IMR-90 (cell line): Measurements from ENCODE around the gene NLGN1. TPM values are rescaled to one million over a fixed set of nuclear protein-coding genes. Genes with fewer than 3 reads are reported as not detected.

ENCODE experiments used
- ATAC-seq: fragments of 200-7000 bp; cut with Tn5 transposase; 2 replicates; pipeline ENCODE4 v1.9.1; 2020; ENCODE audit warnings: low read depth, mild to moderate bottlenecking, moderate library complexity
- BruUV-seq: library from RNA; stranded (reverse); fragments of 400-500 nt; replicated peaks from 2 replicates; lab custom pipeline; 2021; lab: Mats Ljungman, UMichigan
- CTCF ChIA-PET: fragments of 300-600 bp; formaldehyde crosslinking; extraction: SDS; loops from one replicate; lab custom pipeline; 2021; ENCODE audit warnings: antibody characterized with exemption; lab: Yijun Ruan, JAX
- POLR2A ChIA-PET: fragments of 300-600 bp; sonication (Branson Sonifier 250); formaldehyde crosslinking; loops from one replicate; lab custom pipeline; 2022; ENCODE audit warnings: antibody characterized with exemption; ENCODE audit not compliant: unreplicated experiment; lab: Charles Lee
- DNase-seq: peaks from one replicate; pipeline ENCODE4 v3.0.0; 2013
- H2AFZ ChIP-seq: replicated peaks from 2 replicates; pipeline ENCODE3; 2013; ENCODE audit warnings: low read length, mild to moderate bottlenecking; ENCODE audit not compliant: poor library complexity
- H2AK5ac ChIP-seq: 2 replicates; pipeline ENCODE4 v1.6.1; 2013; ENCODE audit warnings: low read depth, low read length, inconsistent platforms
- H2AK9ac ChIP-seq: replicated peaks from 2 replicates; pipeline ENCODE3; 2013; ENCODE audit warnings: mild to moderate bottlenecking, low read depth, low read length, moderate library complexity; ENCODE audit not compliant: poor library complexity
- H2BK120ac ChIP-seq: 2 replicates; pipeline ENCODE4 v1.6.1; 2013; ENCODE audit warnings: low read depth, low read length, inconsistent platforms
- H2BK15ac ChIP-seq: 3 replicates; pipeline ENCODE4 v1.6.1; 2013; ENCODE audit warnings: low read depth, low read length, inconsistent platforms
- H2BK20ac ChIP-seq: 2 replicates; pipeline ENCODE4 v1.6.1; 2013; ENCODE audit warnings: low read depth, mild to moderate bottlenecking, inconsistent platforms, low read length, moderate library complexity
- H2BK5ac ChIP-seq: 2 replicates; pipeline ENCODE4 v1.6.1; 2013; ENCODE audit warnings: mild to moderate bottlenecking, low read depth, low read length, inconsistent platforms; ENCODE audit not compliant: poor library complexity, severe bottlenecking
- H3K14ac ChIP-seq: replicated peaks from 2 replicates; pipeline ENCODE4 v1.6.1; 2013; ENCODE audit warnings: low read depth, low read length, inconsistent platforms
- H3K18ac ChIP-seq: 2 replicates; pipeline ENCODE4 v1.6.1; 2013; ENCODE audit warnings: low read depth, low read length, control low read depth
- H3K23ac ChIP-seq: 2 replicates; pipeline ENCODE4 v1.6.1; 2013; ENCODE audit warnings: low read depth, low read length, inconsistent platforms
- H3K27ac ChIP-seq: 2 replicates; pipeline ENCODE4 v1.5.1; 2013; ENCODE audit warnings: mild to moderate bottlenecking, control low read depth, low read length; ENCODE audit not compliant: insufficient read depth
- H3K27me3 ChIP-seq: 2 replicates; pipeline ENCODE4 v1.6.1; 2013; ENCODE audit warnings: low read length; ENCODE audit not compliant: control insufficient read depth, insufficient read depth
- H3K36me3 ChIP-seq: 2 replicates; pipeline ENCODE4 v1.6.1; 2013; ENCODE audit warnings: low read length, mixed read lengths; ENCODE audit not compliant: control insufficient read depth, insufficient read depth
- H3K4ac ChIP-seq: 2 replicates; pipeline ENCODE4 v1.6.1; 2013; ENCODE audit warnings: low read depth, low read length, inconsistent platforms
- H3K4me1 ChIP-seq: 2 replicates; pipeline ENCODE4 v1.6.1; 2013; ENCODE audit warnings: low read length, mixed read lengths; ENCODE audit not compliant: control insufficient read depth, insufficient read depth
- H3K4me2 ChIP-seq: 2 replicates; pipeline ENCODE4 v1.6.1; 2013; ENCODE audit warnings: low read depth, mild to moderate bottlenecking, control low read depth, low read length, moderate library complexity
- H3K4me3 ChIP-seq: 2 replicates; pipeline ENCODE4 v1.5.1; 2013; ENCODE audit warnings: low read depth, mild to moderate bottlenecking, control low read depth, low read length, moderate library complexity; ENCODE audit not compliant: insufficient read depth
- H3K56ac ChIP-seq: 2 replicates; pipeline ENCODE4 v1.6.1; 2013; ENCODE audit warnings: low read length, inconsistent platforms; ENCODE audit not compliant: insufficient read depth; ENCODE audit errors: extremely low read depth
- H3K79me1 ChIP-seq, 2 experiments: 2 replicates each; pipeline ENCODE4 v1.6.1; 2013; ENCODE audit warnings: low read length in 2 of 2, inconsistent platforms in 1 of 2, low read depth in 1 of 2
- H3K9ac ChIP-seq: 2 replicates; pipeline ENCODE4 v1.6.1; 2013; ENCODE audit warnings: low read depth, low read length, control low read depth
- H3K9me1 ChIP-seq: 2 replicates; pipeline ENCODE4 v1.6.1; 2013; ENCODE audit warnings: low read length, inconsistent platforms; ENCODE audit not compliant: insufficient read depth
- H3K9me3 ChIP-seq: 2 replicates; pipeline ENCODE4 v1.6.1; 2013; ENCODE audit warnings: low read length; ENCODE audit not compliant: control insufficient read depth, insufficient read depth
- H4K20me1 ChIP-seq: 2 replicates; pipeline ENCODE4 v1.6.1; 2013; ENCODE audit warnings: low read length, inconsistent platforms; ENCODE audit not compliant: insufficient read depth
- H4K5ac ChIP-seq: 2 replicates; pipeline ENCODE4 v1.6.1; 2013; ENCODE audit warnings: mild to moderate bottlenecking, low read depth, low read length, control low read depth
- H4K8ac ChIP-seq, 2 experiments: 2 replicates each; pipeline ENCODE4 v1.6.1; 2013; ENCODE audit warnings: low read depth in 2 of 2, low read length in 2 of 2, control low read depth in 1 of 2, inconsistent platforms in 1 of 2
- H4K91ac ChIP-seq: 2 replicates; pipeline ENCODE4 v1.6.1; 2013; ENCODE audit warnings: low read depth, low read length, inconsistent platforms; ENCODE audit not compliant: insufficient read depth
- BHLHE40 ChIP-seq: fragments of 150-350 bp; IDR thresholded peaks from 2 replicates; pipeline ENCODE4 v1.6.1; 2016; ENCODE audit warnings: mild to moderate bottlenecking, low read depth, low read length
- CEBPB ChIP-seq: IDR thresholded peaks from 2 replicates; pipeline ENCODE4 v1.6.1; 2012; ENCODE audit warnings: low read depth, low read length, improper control_type of control experiment
- CHD1 ChIP-seq: IDR thresholded peaks from 2 replicates; pipeline ENCODE4 v1.6.1; 2012; ENCODE audit warnings: low read depth, low read length, improper control_type of control experiment
- ELK1 ChIP-seq: fragments of 150-350 bp; IDR thresholded peaks from 2 replicates; pipeline ENCODE4 v1.6.1; 2016; ENCODE audit warnings: low read depth, mild to moderate bottlenecking, low read length, moderate library complexity, borderline replicate concordance
- FOS ChIP-seq: fragments of 150-350 bp; IDR thresholded peaks from 2 replicates; pipeline ENCODE4 v1.6.1; 2016; ENCODE audit warnings: low read depth, low read length
- MAFK ChIP-seq: IDR thresholded peaks from 2 replicates; pipeline ENCODE4 v1.6.1; 2012; ENCODE audit warnings: low read depth, low read length, improper control_type of control experiment
- MAZ ChIP-seq: IDR thresholded peaks from 2 replicates; pipeline ENCODE4 v1.6.1; 2012; ENCODE audit warnings: low read depth, mild to moderate bottlenecking, low read length, improper control_type of control experiment, moderate library complexity, borderline replicate concordance
- MXI1 ChIP-seq: IDR thresholded peaks from 2 replicates; pipeline ENCODE4 v1.6.1; 2012; ENCODE audit warnings: low read depth, mild to moderate bottlenecking, low read length, moderate library complexity, borderline replicate concordance
- NFE2L2 ChIP-seq: fragments of 150-350 bp; IDR thresholded peaks from 2 replicates; pipeline ENCODE4 v1.6.1; 2016; ENCODE audit warnings: low read depth, mild to moderate bottlenecking, low read length
- RAD21 ChIP-seq: IDR thresholded peaks from 2 replicates; pipeline ENCODE4 v1.6.1; 2012; ENCODE audit warnings: low read length, improper control_type of control experiment
- RCOR1 ChIP-seq: IDR thresholded peaks from 2 replicates; pipeline ENCODE4 v1.6.1; 2012; ENCODE audit warnings: mild to moderate bottlenecking, low read length, improper control_type of control experiment; ENCODE audit not compliant: insufficient replicate concordance
- RFX5 ChIP-seq: IDR thresholded peaks from 2 replicates; pipeline ENCODE4 v1.8.0; 2012; ENCODE audit warnings: low read depth, mild to moderate bottlenecking, low read length, moderate library complexity
- SMC3 ChIP-seq: fragments of 150-350 bp; IDR thresholded peaks from 2 replicates; pipeline ENCODE4 v1.6.1; 2016; ENCODE audit warnings: low read depth, mild to moderate bottlenecking, antibody characterized with exemption, low read length, moderate library complexity
- USF2 ChIP-seq: fragments of 150-350 bp; IDR thresholded peaks from 2 replicates; pipeline ENCODE4 v1.6.1; 2017; ENCODE audit warnings: mild to moderate bottlenecking, antibody characterized with exemption, low read length, low read depth
- WGBS, 2 experiments: methylation state at CpG; one replicate each; pipeline versions ENCODE4 v1.1.5 to v1.1.7; 2013; ENCODE audit warnings: missing lambda C conversion rate in 2 of 2; ENCODE audit not compliant: insufficient read length in 1 of 2; ENCODE audit errors: extremely low coverage in 2 of 2; 5-methylcytosine and 5-hydroxymethylcytosine counted together
- dilution Hi-C: fragments of 300-500 bp; cut with HindIII; formaldehyde crosslinking; loops from one replicate; pipeline ENCODE4 v1.14.3; 2018; ENCODE audit warnings: low sequenced_read_pairs; ENCODE audit not compliant: unreplicated experiment
- in situ Hi-C: fragments of 300-500 bp; cut with MboI; formaldehyde crosslinking; loops from 3 replicates; pipeline ENCODE4 v1.14.3; 2019; ENCODE audit warnings: low sequenced_read_pairs, inconsistent platforms, mixed read lengths
- intact Hi-C: fragments of 100-400 bp; cut with micrococcal nuclease; formaldehyde crosslinking; loops from 2 replicates; pipeline ENCODE4 v1.10.0; 2022
- polyA plus RNA-seq, 3 experiments: library from polyadenylated mRNA; depleted of rRNA; stranded (reverse); fragments of >200 nt; gene quantifications; 2 replicates each; pipeline ENCODE4 v1.2.3, GENCODE V29; 2012; ENCODE audit warnings: low replicate concordance in 1 of 3
- total RNA-seq: library from RNA; depleted of rRNA; stranded (reverse); fragments of >200 nt; gene quantifications from 2 replicates; pipeline ENCODE4 v1.2.3, GENCODE V29; 2012

NLGN1 gene
- total and polyA plus RNA-seq, 2 of the 4 experiments (the other 2 are of a cell fraction), result 1.8 to 12.5 TPM

- no CpG with 5 or more reads among the region's 4 CpGs for WGBS, 2 experiments
These were observed 113.0 kb downstream of the NLGN1 start for GRCh38 chr3:173510565-173510964.

More at GRCh38 chr3:173510565-173510964, 113.0 kb downstream of the NLGN1 start:
- peaks cover 2% of the 10 kb centered on the region; the same call in 1 of the 2 replicates for H3K9me3 ChIP-seq
- no peak overlapping the region for H3K23ac ChIP-seq
- no peak overlapping the region for H3K4ac ChIP-seq
- DNase-seq, result no peak
- no peak overlapping the region for H3K18ac ChIP-seq
- H2BK15ac ChIP-seq, result no peak overlapping the region
- no peak overlapping the region for H3K9ac ChIP-seq
- no peak overlapping the region for H2BK120ac ChIP-seq
- H2AFZ ChIP-seq, result no peak overlapping the region
- H4K5ac ChIP-seq, result no peak overlapping the region
- dilution Hi-C loops (no loop called here), intact Hi-C loops (no loop called here), in situ Hi-C loops (no loop called here)
- no peak overlapping the region for H2BK20ac ChIP-seq
- no peak overlapping the region for H3K27ac ChIP-seq
- no peaks in the 10 kb centered on the region for H3K79me1 ChIP-seq
- POLR2A ChIA-PET, result no interaction called here
- H3K4me1 ChIP-seq, result no peaks in the 10 kb centered on the region
- H2AK5ac ChIP-seq, result no peak overlapping the region
- no peak overlapping the region for H3K4me2 ChIP-seq
- no peak for ATAC-seq
- no peaks in the 10 kb centered on the region for H4K20me1 ChIP-seq
- H3K4me3 ChIP-seq, result no peak overlapping the region
- H3K56ac ChIP-seq, result no peak overlapping the region
- H2AK9ac ChIP-seq, result no peak overlapping the region
- no peak overlapping the region for H2BK5ac ChIP-seq
- TF ChIP-seq USF2 (no peak), BHLHE40 (no peak), CEBPB (no peak), CHD1 (no peak), MAFK (no peak), NFE2L2 (no peak), FOS (no peak), SMC3 (no peak), RFX5 (no peak), MXI1 (no peak), ELK1 (no peak), RCOR1 (no peak), MAZ (no peak), RAD21 (no peak)
- H3K14ac ChIP-seq, result no peak overlapping the region
- no peak overlapping the region for H4K8ac ChIP-seq
- H4K91ac ChIP-seq, result no peak overlapping the region
- H3K9me1 ChIP-seq, result no peaks in the 10 kb centered on the region
- no peaks in the 10 kb centered on the region for H3K36me3 ChIP-seq
- no peaks in the 10 kb centered on the region for H3K27me3 ChIP-seq
- no TSS peak for BruUV-seq
- CTCF ChIA-PET, result no interaction called here
